Urinary bladder (tissue), 4 donors: ENCODE data around the gene CYP21A2. TPM values are rescaled to one million over a fixed set of nuclear protein-coding genes. Genes with fewer than 3 reads are reported as not detected.

ENCODE experiments used
- DNase-seq: peaks from one replicate; pipeline ENCODE4 v3.0.0-alpha.2; 2015; ENCODE audit errors: extremely low spot score
- H3K27ac ChIP-seq: one replicate; pipeline ENCODE4 v1.5.1; 2013; ENCODE audit warnings: low read depth, mild to moderate bottlenecking, moderate library complexity
- H3K36me3 ChIP-seq: one replicate; pipeline ENCODE4 v1.6.1; 2013; ENCODE audit warnings: mild to moderate bottlenecking, moderate library complexity; ENCODE audit not compliant: insufficient read depth
- H3K4me1 ChIP-seq: one replicate; pipeline ENCODE4 v1.6.1; 2013; ENCODE audit warnings: mild to moderate bottlenecking, moderate library complexity; ENCODE audit not compliant: insufficient read depth
- H3K4me3 ChIP-seq: one replicate; pipeline ENCODE4 v1.5.1; 2013; ENCODE audit warnings: low read depth, low read length
- WGBS: extraction: QIAGEN DNeasy Blood & Tissue Kit; methylation state at CpG from one replicate; pipeline ENCODE4 v1.1.7; 2013; 5-methylcytosine and 5-hydroxymethylcytosine counted together
- polyA plus RNA-seq: library from polyadenylated mRNA; stranded (reverse); fragments of 200-250 nt; gene quantifications from one replicate; pipeline ENCODE4 v1.2.3, GENCODE V29; 2013
- total RNA-seq: library from RNA; depleted of rRNA; stranded (reverse); fragments of >200 nt; gene quantifications from one replicate; pipeline ENCODE4 v1.2.3, GENCODE V29; 2014
- donor health status: healthy with polysubstance abuse.
- donor health status: healthy.

Gene CYP21A2
- total and polyA plus RNA-seq, 2 donors: 2.3 TPM; not detected in 1

- no peak overlapping the region for H3K4me3 ChIP-seq
- no peak overlapping the region for H3K27ac ChIP-seq
- no peaks in the 10 kb centered on the region for H3K4me1 ChIP-seq
- H3K36me3 ChIP-seq: no peaks in the 10 kb centered on the region
- WGBS: 67% methylated on average over 16 of the region's 16 CpGs
- no peak for DNase-seq
These were observed 32.8 kb downstream of the CYP21A2 start for GRCh38 chr6:32070814-32071543.

GRCh38 chr6:32073101-32073500 is 34.9 kb downstream of the CYP21A2 start:
- Histone ChIP-seq H3K4me1 (no peaks in the 10 kb centered on the region), H3K27ac (no peak overlapping the region), H3K36me3 (no peaks in the 10 kb centered on the region), H3K4me3 (no peak overlapping the region)
- 73% methylated on average over 3 of the region's 3 CpGs for whole genome bisulfite sequencing
- no peak for DNase-seq

GRCh38 chr6:32073613-32074012 is 35.4 kb downstream of the CYP21A2 start:
- DNase-seq: no peak
- 96% methylated on average over 10 of the region's 10 CpGs for WGBS
- Histone ChIP-seq H3K27ac (no peak overlapping the region), H3K4me1 (no peaks in the 10 kb centered on the region), H3K4me3 (no peak overlapping the region), H3K36me3 (no peaks in the 10 kb centered on the region)

GRCh38 chr6:32074996-32075532 is 36.8 kb downstream of the CYP21A2 start:
- Histone ChIP-seq H3K36me3 (no peaks in the 10 kb centered on the region), H3K27ac (no peak overlapping the region), H3K4me3 (no peak overlapping the region), H3K4me1 (no peaks in the 10 kb centered on the region)
- 87% methylated on average over 8 of the region's 8 CpGs for WGBS
- no peak for DNase-seq

GRCh38 chr6:32075781-32076180 is 37.6 kb downstream of the CYP21A2 start:
- Histone ChIP-seq H3K27ac (no peak overlapping the region), H3K4me3 (no peak overlapping the region), H3K4me1 (no peaks in the 10 kb centered on the region), H3K36me3 (no peaks in the 10 kb centered on the region)
- DNase-seq: no peak
- WGBS: 90% methylated on average over 3 of the region's 3 CpGs

GRCh38 chr6:32076321-32076809 is 38.1 kb downstream of the CYP21A2 start:
- DNase-seq: no peak

GRCh38 chr6:32079566-32080290 is 41.5 kb downstream of the CYP21A2 start:
- DNase-seq: no peak
- no peaks in the 10 kb centered on the region for H3K4me1 ChIP-seq
- no peak overlapping the region for H3K27ac ChIP-seq
- H3K4me3 ChIP-seq: no peak overlapping the region
- no peaks in the 10 kb centered on the region for H3K36me3 ChIP-seq
- 80% methylated on average over 7 of the region's 7 CpGs for WGBS

More at GRCh38 chr6:32076321-32076809, 38.1 kb downstream of the CYP21A2 start:
- WGBS: 36% methylated on average over 12 of the region's 12 CpGs
- Histone ChIP-seq H3K4me3 (no peak overlapping the region), H3K27ac (no peak overlapping the region), H3K36me3 (no peaks in the 10 kb centered on the region), H3K4me1 (no peaks in the 10 kb centered on the region)

GRCh38 chr6:32081168-32081990 is 43.2 kb downstream of the CYP21A2 start:
- no peak for DNase-seq
- Histone ChIP-seq H3K36me3 (no peaks in the 10 kb centered on the region), H3K27ac (no peak overlapping the region), H3K4me3 (no peak overlapping the region), H3K4me1 (no peaks in the 10 kb centered on the region)
- WGBS: 55% methylated on average over 22 of the region's 22 CpGs

GRCh38 chr6:32082478-32082877 is 44.3 kb downstream of the CYP21A2 start:
- Histone ChIP-seq H3K36me3 (no peaks in the 10 kb centered on the region), H3K4me1 (no peaks in the 10 kb centered on the region), H3K4me3 (no peak overlapping the region), H3K27ac (no peak overlapping the region)
- no peak for DNase-seq
- 56% methylated on average over 6 of the region's 6 CpGs for WGBS

GRCh38 chr6:32082935-32083334 is 44.7 kb downstream of the CYP21A2 start:
- WGBS: 69% methylated on average over 9 of the region's 9 CpGs
- Histone ChIP-seq H3K4me3 (no peak overlapping the region), H3K36me3 (no peaks in the 10 kb centered on the region), H3K27ac (no peak overlapping the region), H3K4me1 (no peaks in the 10 kb centered on the region)
- no peak for DNase-seq

- no peak overlapping the region for H3K4me3 ChIP-seq
- H3K27ac ChIP-seq: no peak overlapping the region
- no peak for DNase-seq
- WGBS: 94% methylated on average over 22 of the region's 22 CpGs
- no peaks in the 10 kb centered on the region for H3K4me1 ChIP-seq
- no peaks in the 10 kb centered on the region for H3K36me3 ChIP-seq
These were observed 45.9 kb downstream of the CYP21A2 start for GRCh38 chr6:32083812-32084768.

GRCh38 chr6:32084780-32085179 is 46.6 kb downstream of the CYP21A2 start:
- Histone ChIP-seq H3K36me3 (no peaks in the 10 kb centered on the region), H3K27ac (no peak overlapping the region), H3K4me3 (no peak overlapping the region), H3K4me1 (no peaks in the 10 kb centered on the region)
- no peak for DNase-seq
- WGBS: 98% methylated on average over 2 of the region's 2 CpGs
